PC-9 (cell line): ENCODE data around the gene HIF1A. TPM values are rescaled to one million over a fixed set of nuclear protein-coding genes. Genes with fewer than 3 reads are reported as not detected.

Experiments used
- BruUV-seq: library from RNA; stranded (reverse); fragments of 400-500 nt; replicated peaks from 2 replicates; lab custom pipeline; 2021; lab: Mats Ljungman, UMichigan
- CTCF ChIA-PET: fragments of 300-600 bp; sonication (Branson Sonifier 250); formaldehyde crosslinking; loops from one replicate; lab custom pipeline; 2022; ENCODE audit warnings: antibody characterized with exemption; lab: Charles Lee
- POLR2A ChIA-PET: fragments of 300-600 bp; sonication (Branson Sonifier 250); formaldehyde crosslinking; loops from one replicate; lab custom pipeline; 2022; ENCODE audit warnings: antibody characterized with exemption; ENCODE audit not compliant: unreplicated experiment; lab: Charles Lee
- DNase-seq, 2 experiments: peaks; one replicate each; pipeline versions ENCODE4 v3.0.0 to v3.0.0-alpha.2; 2015 to 2022; ENCODE audit warnings: mixed read lengths in 1 of 2
- H2AFZ ChIP-seq: fragments of 200-600 bp; sonication (generic); 2 replicates; pipeline ENCODE4 v1.8.1; 2017; ENCODE audit warnings: antibody characterized with exemption
- H3F3A ChIP-seq: fragments of 200-600 bp; sonication (generic); 2 replicates; pipeline ENCODE4 v1.8.1; 2017; ENCODE audit warnings: antibody characterized with exemption, mild to moderate bottlenecking, low read depth; ENCODE audit not compliant: insufficient read depth
- H3K27ac ChIP-seq: fragments of 200-600 bp; sonication (generic); 2 replicates; pipeline ENCODE4 v1.6.1; 2016; ENCODE audit warnings: mixed run types
- H3K27me3 ChIP-seq: fragments of 200-600 bp; sonication (generic); 2 replicates; pipeline ENCODE4 v1.6.1; 2016; ENCODE audit warnings: low read depth, mixed run types; ENCODE audit not compliant: insufficient read depth
- H3K36me3 ChIP-seq: fragments of 200-600 bp; sonication (generic); 2 replicates; pipeline ENCODE4 v1.6.1; 2016; ENCODE audit warnings: low read depth, mixed run types
- H3K4me1 ChIP-seq: fragments of 200-600 bp; sonication (generic); replicated peaks from 2 replicates; pipeline ENCODE4 v1.6.1; 2016; ENCODE audit warnings: mixed run types; ENCODE audit not compliant: insufficient read depth
- H3K4me2 ChIP-seq: fragments of 200-600 bp; sonication (generic); 2 replicates; pipeline ENCODE4 v1.6.1; 2017; ENCODE audit warnings: mixed run types
- H3K4me3 ChIP-seq: fragments of 200-600 bp; sonication (generic); 2 replicates; pipeline ENCODE4 v1.6.1; 2016; ENCODE audit warnings: mixed run types
- H3K79me2 ChIP-seq: fragments of 200-600 bp; sonication (generic); 2 replicates; pipeline ENCODE4 v1.6.1; 2017; ENCODE audit warnings: low read depth, mixed run types
- H3K9me2 ChIP-seq: fragments of 200-600 bp; sonication (generic); 2 replicates; pipeline ENCODE4 v1.8.1; 2017; ENCODE audit warnings: mild to moderate bottlenecking; ENCODE audit not compliant: insufficient read depth
- H3K9me3 ChIP-seq: fragments of 200-600 bp; sonication (generic); 2 replicates; pipeline ENCODE4 v1.8.1; 2016; ENCODE audit warnings: low read depth; ENCODE audit not compliant: insufficient read depth
- H4K20me1 ChIP-seq: fragments of 200-600 bp; sonication (generic); 2 replicates; pipeline ENCODE4 v1.8.1; 2017; ENCODE audit not compliant: insufficient read depth
- CTCF ChIP-seq: fragments of 200-600 bp; sonication (generic); conservative IDR thresholded peaks from 2 replicates; pipeline ENCODE4 v1.6.1; 2017; ENCODE audit warnings: mixed run types, antibody characterized with exemption, mild to moderate bottlenecking, moderate library complexity
- EZH2 ChIP-seq: fragments of 200-600 bp; sonication (generic); IDR thresholded peaks from 2 replicates; pipeline ENCODE4 v1.8.0; 2017; ENCODE audit warnings: antibody characterized with exemption, low read depth
- intact Hi-C: fragments of 100-400 bp; cut with micrococcal nuclease; formaldehyde crosslinking; loops from one replicate; pipeline ENCODE4 v1.10.0; 2022; ENCODE audit not compliant: unreplicated experiment
- total RNA-seq: library from RNA; stranded (reverse); gene quantifications from 2 replicates; pipeline ENCODE4 v1.2.3, GENCODE V29; 2021

The HIF1A gene
- total RNA-seq, 1 experiment from 2014 or later, result 146 TPM

GRCh38 chr14:61681413-61681812, 13.9 kb upstream of the HIF1A start:
- Histone ChIP-seq H3K4me1 (no peaks in the 10 kb centered on the region), H4K20me1 (no peaks in the 10 kb centered on the region), H3K4me3 (no peak overlapping the region), H3K9me2 (no peaks in the 10 kb centered on the region; the same call in 1 of the 2 replicates), H3K79me2 (no peaks in the 10 kb centered on the region), H3K4me2 (no peak overlapping the region), H3K36me3 (no peaks in the 10 kb centered on the region), H2AFZ (no peak overlapping the region), H3K27me3 (no peaks in the 10 kb centered on the region), H3F3A (no peaks in the 10 kb centered on the region), H3K9me3 (no peaks in the 10 kb centered on the region), H3K27ac (no peak overlapping the region)
- TF ChIP-seq CTCF, result no peak
- no peak for TF ChIP-seq EZH2
- POLR2A ChIA-PET, result no interaction called here
- intact Hi-C loops, result no loop called here
- no peak for DNase-seq
- no TSS peak for BruUV-seq
- CTCF ChIA-PET, result interaction anchor here (0.7 kb wide), 1 partner anchor 25 kb away, joined by 3 read pairs; no protein-coding TSS in a partner anchor

GRCh38 chr14:61683108-61683507, 12.2 kb upstream of the HIF1A start:
- no peak for DNase-seq
- H3K4me2 ChIP-seq, result no peak overlapping the region
- intact Hi-C loops, result no loop called here
- no peak overlapping the region for H3K27ac ChIP-seq
- H3K9me3 ChIP-seq, result no peaks in the 10 kb centered on the region
- no peaks in the 10 kb centered on the region for H3K9me2 ChIP-seq
- no peaks in the 10 kb centered on the region for H3K79me2 ChIP-seq
- TF ChIP-seq EZH2 (no peak), CTCF (no peak)
- H4K20me1 ChIP-seq, result no peaks in the 10 kb centered on the region
- POLR2A ChIA-PET, result no interaction called here
- CTCF ChIA-PET, result no interaction called here
- H2AFZ ChIP-seq, result no peak overlapping the region
- no peaks in the 10 kb centered on the region for H3K36me3 ChIP-seq
- BruUV-seq, result no TSS peak
- no peaks in the 10 kb centered on the region for H3K4me1 ChIP-seq
- no peak overlapping the region for H3K4me3 ChIP-seq
- H3K27me3 ChIP-seq, result no peaks in the 10 kb centered on the region
- no peaks in the 10 kb centered on the region for H3F3A ChIP-seq

DNA sequence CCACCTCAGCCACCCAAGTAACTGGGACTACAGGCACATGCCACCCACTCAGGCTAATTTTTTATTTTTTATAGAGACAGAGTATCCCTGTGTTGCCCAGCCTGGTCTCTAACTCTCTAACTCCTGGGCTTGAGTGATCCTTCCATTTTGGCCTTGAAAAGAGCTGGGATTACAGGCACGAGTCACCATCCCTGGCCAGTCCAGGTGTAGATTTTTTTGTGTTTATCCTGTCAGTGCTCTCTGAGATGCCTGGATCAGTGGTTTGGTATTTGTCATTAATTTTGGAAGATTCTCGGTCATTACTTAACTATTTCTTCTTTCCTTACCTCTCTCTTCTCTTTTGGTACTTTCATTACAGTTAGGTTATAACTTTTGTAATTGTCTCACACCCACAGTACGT, 5.3 kb upstream of the HIF1A start:
- no peaks in the 10 kb centered on the region for H3K36me3 ChIP-seq
- BruUV-seq, result no TSS peak
- H3K4me3 ChIP-seq, result no peak overlapping the region
- H3F3A ChIP-seq, result peaks cover 9% of the 10 kb centered on the region; the same call in 1 of the 2 replicates
- TF ChIP-seq CTCF (no peak), EZH2 (no peak)
- no peak overlapping the region for H3K27ac ChIP-seq
- H3K27me3 ChIP-seq, result no peaks in the 10 kb centered on the region
- intact Hi-C loops, result no loop called here
- H4K20me1 ChIP-seq, result no peaks in the 10 kb centered on the region
- peak in 1 of 2 experiments; percentile 64 for DNase-seq
- H3K4me1 ChIP-seq, result peaks cover 10% of the 10 kb centered on the region
- H2AFZ ChIP-seq, result no peak overlapping the region
- no peaks in the 10 kb centered on the region for H3K79me2 ChIP-seq
- CTCF ChIA-PET, result no interaction called here
- no peaks in the 10 kb centered on the region for H3K9me2 ChIP-seq
- H3K9me3 ChIP-seq, result no peaks in the 10 kb centered on the region
- no peak overlapping the region for H3K4me2 ChIP-seq
- POLR2A ChIA-PET, result no interaction called here
